Karpas-422 (cell line): Measurements from ENCODE around the gene DNAJB6. TPM values are rescaled to one million over a fixed set of nuclear protein-coding genes. Genes with fewer than 3 reads are reported as not detected.
A peak's percentile ranks its signal among the peaks of the same experiment; 100 is the strongest.

Experiments
- DNase-seq: peaks from one replicate; pipeline ENCODE4 v3.0.0-alpha.2; 2015
- H2AFZ ChIP-seq: fragments of 200-600 bp; sonication (generic); 2 replicates; pipeline ENCODE4 v1.6.1; 2014; ENCODE audit warnings: antibody characterized with exemption, low read length, mixed read lengths
- H3K27ac ChIP-seq: fragments of 200-600 bp; sonication (generic); 2 replicates; pipeline ENCODE4 v1.5.1; 2014; ENCODE audit warnings: mild to moderate bottlenecking, low read length, moderate library complexity
- H3K27me3 ChIP-seq: fragments of 200-600 bp; sonication (generic); 2 replicates; pipeline ENCODE4 v1.6.1; 2014; ENCODE audit warnings: low read length, mixed read lengths
- H3K36me3 ChIP-seq: fragments of 200-600 bp; sonication (generic); 2 replicates; pipeline ENCODE4 v1.6.1; 2014; ENCODE audit warnings: low read length, mixed read lengths; ENCODE audit not compliant: insufficient read depth
- H3K4me1 ChIP-seq: fragments of 200-600 bp; sonication (generic); 2 replicates; pipeline ENCODE4 v1.6.1; 2014; ENCODE audit warnings: mild to moderate bottlenecking, low read length, mixed read lengths
- H3K4me2 ChIP-seq: fragments of 200-600 bp; sonication (generic); 2 replicates; pipeline ENCODE4 v1.6.1; 2014; ENCODE audit warnings: low read length, low read depth, mild to moderate bottlenecking; ENCODE audit not compliant: poor library complexity, severe bottlenecking
- H3K4me3 ChIP-seq: fragments of 200-600 bp; sonication (generic); 2 replicates; pipeline ENCODE4 v1.5.1; 2014; ENCODE audit warnings: mild to moderate bottlenecking, antibody characterized with exemption, low read length, mixed read lengths
- H3K79me2 ChIP-seq: fragments of 200-600 bp; sonication (generic); 2 replicates; pipeline ENCODE4 v1.6.1; 2014; ENCODE audit warnings: mild to moderate bottlenecking, low read length, mixed read lengths
- H3K9ac ChIP-seq: fragments of 200-600 bp; sonication (generic); 2 replicates; pipeline ENCODE4 v1.6.0; 2014; ENCODE audit warnings: low read length
- H3K9me2 ChIP-seq: fragments of 200-600 bp; sonication (generic), shearing (Covaris generic); replicated peaks from 2 replicates; pipeline ENCODE4 v1.6.0; 2014; ENCODE audit warnings: mild to moderate bottlenecking, low read length, moderate library complexity; ENCODE audit not compliant: insufficient read depth
- H3K9me3 ChIP-seq: fragments of 300-700, 200-600 bp; sonication (generic); 2 replicates; pipeline ENCODE4 v1.6.1; 2014; ENCODE audit warnings: low read length, mixed read lengths
- H4K20me1 ChIP-seq: fragments of 200-600 bp; sonication (generic); 2 replicates; pipeline ENCODE4 v1.6.1; 2014; ENCODE audit warnings: mild to moderate bottlenecking, antibody characterized with exemption, low read length, low read depth; ENCODE audit not compliant: insufficient read depth
- total RNA-seq: library from RNA; depleted of rRNA; stranded (reverse); fragments of >200 nt; shearing (Covaris generic); gene quantifications from 2 replicates; pipeline ENCODE4 v1.2.3, GENCODE V29; 2014; ENCODE audit warnings: low replicate concordance

Gene DNAJB6
- total RNA-seq, 1 experiment from 2014 or later = 54.5 TPM

DNA sequence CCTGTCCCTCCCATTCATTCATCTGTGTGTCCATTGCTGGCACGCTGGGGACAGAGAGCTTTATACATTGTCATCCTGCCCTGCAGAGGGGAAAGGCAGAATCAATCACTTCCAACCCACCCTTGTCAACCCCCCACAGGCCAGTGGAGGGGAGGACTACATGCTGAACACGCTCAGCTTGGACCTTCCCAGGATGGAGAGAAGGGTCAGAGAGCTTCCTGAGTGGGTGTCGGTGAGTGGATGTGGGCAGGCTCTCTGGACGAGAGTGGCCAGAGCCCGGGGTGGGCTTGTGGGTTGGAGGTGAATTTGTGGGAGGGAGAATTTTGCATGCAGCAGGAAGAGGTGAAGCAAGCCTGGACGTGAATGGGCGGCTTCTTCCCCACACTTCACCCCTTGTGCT lies 93.9 kb downstream of the DNAJB6 start:
- Histone ChIP-seq H2AFZ (no peak overlapping the region), H3K36me3 (no peaks in the 10 kb centered on the region), H3K27me3 (no peaks in the 10 kb centered on the region), H3K27ac (no peak overlapping the region), H4K20me1 (no peaks in the 10 kb centered on the region), H3K4me3 (no peak overlapping the region), H3K9me2 (no peaks in the 10 kb centered on the region), H3K4me2 (no peak overlapping the region), H3K9me3 (no peaks in the 10 kb centered on the region), H3K4me1 (no peaks in the 10 kb centered on the region; the same call in 1 of the 2 replicates), H3K79me2 (no peaks in the 10 kb centered on the region), H3K9ac (no peak overlapping the region)
- DNase-seq = no peak

DNA sequence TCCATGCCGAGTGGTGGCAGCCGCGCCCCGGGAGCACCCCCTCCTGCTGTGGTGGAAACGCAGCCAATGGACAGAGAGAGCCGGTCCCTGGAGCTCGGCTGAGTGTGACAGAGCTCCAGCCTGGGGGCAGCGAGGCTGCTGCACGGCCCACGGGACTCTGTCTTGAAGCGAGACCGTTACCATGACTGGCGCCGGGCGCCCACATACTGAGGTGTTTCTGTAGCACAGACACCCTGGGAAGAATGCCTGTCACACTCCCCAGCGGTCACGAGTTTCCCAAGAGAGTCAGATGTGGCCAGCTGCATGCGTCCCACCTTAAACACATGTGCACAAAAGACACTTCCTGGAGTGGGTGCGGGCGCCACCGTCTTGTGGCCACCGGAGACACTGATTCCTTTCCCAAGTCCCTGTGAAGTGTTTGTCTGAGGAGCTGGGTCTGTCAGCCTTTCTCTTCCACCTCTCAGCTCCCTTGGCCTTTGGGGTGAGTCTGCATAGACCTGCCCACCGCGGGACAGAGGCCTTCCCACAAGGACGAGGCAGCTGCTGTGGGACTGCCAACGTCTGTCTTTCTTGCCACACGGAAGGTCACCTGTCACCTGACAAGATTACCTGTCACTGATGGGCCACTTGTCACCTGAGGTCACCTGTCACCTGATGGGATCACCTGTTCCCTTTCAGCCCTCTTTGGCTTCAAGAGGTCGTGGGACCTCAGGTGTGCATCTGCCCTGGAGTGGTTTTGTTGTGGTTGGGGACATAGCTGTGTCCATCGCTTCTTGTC lies 94.6 kb downstream of the DNAJB6 start:
- Histone ChIP-seq H3K4me3 (no peak overlapping the region), H3K79me2 (no peaks in the 10 kb centered on the region), H3K4me1 (no peaks in the 10 kb centered on the region; the same call in 1 of the 2 replicates), H3K36me3 (no peaks in the 10 kb centered on the region), H3K4me2 (no peak overlapping the region), H4K20me1 (no peaks in the 10 kb centered on the region), H3K9me2 (no peaks in the 10 kb centered on the region), H3K27me3 (no peaks in the 10 kb centered on the region), H3K9ac (no peak overlapping the region), H3K27ac (no peak overlapping the region), H3K9me3 (no peaks in the 10 kb centered on the region), H2AFZ (no peak overlapping the region)
- no peak for DNase-seq

DNA sequence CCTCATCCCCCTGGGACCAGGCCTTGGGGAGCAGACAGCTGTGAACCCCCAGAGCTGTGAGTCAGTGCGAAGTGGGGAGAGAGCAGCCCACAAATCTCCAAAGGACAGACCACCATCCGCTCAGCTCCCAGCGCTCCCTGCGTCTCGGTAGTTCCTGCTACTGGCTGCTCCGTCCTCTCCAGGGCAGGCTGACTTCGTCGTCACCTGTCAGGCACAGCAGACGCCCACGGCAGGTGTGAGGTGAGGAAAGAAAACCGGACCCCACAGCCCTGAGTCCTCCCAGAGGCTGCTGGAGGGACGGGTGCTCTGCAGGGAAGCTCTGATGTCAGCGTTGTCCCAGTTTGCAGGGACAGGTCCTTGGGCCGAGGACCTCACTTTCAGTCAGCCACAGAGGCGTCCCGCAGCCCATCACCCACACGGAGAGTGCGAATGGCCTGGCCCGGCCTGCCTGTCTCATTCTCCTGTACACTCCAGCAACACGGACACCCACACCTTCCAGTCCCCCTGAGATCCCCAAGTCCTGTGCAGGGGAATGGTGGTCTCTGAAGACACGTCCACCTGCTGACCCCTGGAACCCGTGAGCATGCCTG lies 95.2 kb downstream of the DNAJB6 start:
- no peaks in the 10 kb centered on the region for H3K9me3 ChIP-seq
- no peak overlapping the region for H3K9ac ChIP-seq
- no peak overlapping the region for H3K4me3 ChIP-seq
- no peak for DNase-seq
- H4K20me1 ChIP-seq = no peaks in the 10 kb centered on the region
- no peaks in the 10 kb centered on the region for H3K27me3 ChIP-seq
- H3K4me1 ChIP-seq = no peaks in the 10 kb centered on the region; the same call in 1 of the 2 replicates
- no peaks in the 10 kb centered on the region for H3K36me3 ChIP-seq
- H3K79me2 ChIP-seq = no peaks in the 10 kb centered on the region
- no peak overlapping the region for H3K4me2 ChIP-seq
- no peaks in the 10 kb centered on the region for H3K9me2 ChIP-seq
- no peak overlapping the region for H3K27ac ChIP-seq
- H2AFZ ChIP-seq = no peak overlapping the region

DNA sequence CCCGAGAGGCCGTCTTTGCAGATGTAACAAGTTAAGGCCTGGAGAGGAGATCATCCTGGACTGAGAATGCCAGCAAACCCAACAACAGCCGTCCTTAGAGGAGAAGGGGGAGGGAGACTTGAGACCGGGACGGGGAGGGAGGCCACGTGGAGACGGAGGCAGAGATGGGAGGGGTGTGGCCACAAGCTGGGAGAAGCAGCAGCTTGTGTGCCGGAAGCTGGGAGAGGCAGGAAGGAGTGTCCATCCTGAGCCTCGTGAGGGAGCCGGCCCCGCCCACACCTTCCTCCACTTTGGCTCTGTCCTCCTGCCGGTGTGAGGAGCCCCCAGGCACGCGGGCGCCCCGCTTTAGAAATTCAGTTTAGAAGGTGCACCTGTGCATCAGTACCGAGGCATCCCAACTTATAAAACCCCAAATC lies 95.7 kb downstream of the DNAJB6 start:
- H3K27me3 ChIP-seq = no peaks in the 10 kb centered on the region

DNA sequence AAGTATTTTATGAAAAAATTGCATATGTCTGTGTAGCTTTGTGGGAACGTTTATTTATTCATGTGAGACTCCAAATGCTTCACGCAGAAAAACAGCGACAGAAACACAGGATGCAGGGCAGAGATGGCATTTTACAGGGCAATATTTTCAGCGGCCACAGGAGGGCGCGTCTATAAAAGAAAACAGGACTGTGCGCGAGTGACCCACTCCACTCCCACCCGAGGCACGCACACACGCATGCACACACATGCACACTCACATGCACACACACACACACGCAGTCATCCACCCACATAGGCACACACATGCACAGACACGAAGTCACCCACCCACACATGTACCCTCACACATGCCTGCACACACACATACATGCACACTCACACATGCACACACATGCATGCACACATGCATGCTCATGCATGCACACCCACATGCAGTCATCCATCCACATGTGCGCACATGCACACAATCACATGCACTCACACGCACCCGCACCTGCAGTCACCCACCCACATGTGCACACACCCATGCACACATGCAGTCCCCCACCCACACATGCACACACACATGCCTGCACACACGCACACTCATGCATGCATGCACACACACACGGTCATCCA lies 96.3 kb downstream of the DNAJB6 start:
- H3K4me1 ChIP-seq = no peaks in the 10 kb centered on the region; the same call in 1 of the 2 replicates
- H3K27me3 ChIP-seq = no peaks in the 10 kb centered on the region
- no peaks in the 10 kb centered on the region for H3K36me3 ChIP-seq
- no peaks in the 10 kb centered on the region for H3K79me2 ChIP-seq
- no peaks in the 10 kb centered on the region for H3K9me2 ChIP-seq
- no peak overlapping the region for H3K27ac ChIP-seq
- H4K20me1 ChIP-seq = no peaks in the 10 kb centered on the region
- no peak overlapping the region for H3K4me3 ChIP-seq
- H2AFZ ChIP-seq = no peak overlapping the region
- DNase-seq = peak; percentile 69
- no peaks in the 10 kb centered on the region for H3K9me3 ChIP-seq
- H3K9ac ChIP-seq = no peak overlapping the region
- H3K4me2 ChIP-seq = no peak overlapping the region

More for the DNA sequence above, 95.7 kb downstream of the DNAJB6 start:
- Histone ChIP-seq H3K4me2 (no peak overlapping the region), H3K9me2 (no peaks in the 10 kb centered on the region), H3K27ac (no peak overlapping the region), H3K79me2 (no peaks in the 10 kb centered on the region), H3K9me3 (no peaks in the 10 kb centered on the region), H3K4me1 (no peaks in the 10 kb centered on the region; the same call in 1 of the 2 replicates), H2AFZ (no peak overlapping the region), H4K20me1 (no peaks in the 10 kb centered on the region), H3K4me3 (no peak overlapping the region), H3K36me3 (no peaks in the 10 kb centered on the region), H3K9ac (no peak overlapping the region)
- DNase-seq = no peak

DNA sequence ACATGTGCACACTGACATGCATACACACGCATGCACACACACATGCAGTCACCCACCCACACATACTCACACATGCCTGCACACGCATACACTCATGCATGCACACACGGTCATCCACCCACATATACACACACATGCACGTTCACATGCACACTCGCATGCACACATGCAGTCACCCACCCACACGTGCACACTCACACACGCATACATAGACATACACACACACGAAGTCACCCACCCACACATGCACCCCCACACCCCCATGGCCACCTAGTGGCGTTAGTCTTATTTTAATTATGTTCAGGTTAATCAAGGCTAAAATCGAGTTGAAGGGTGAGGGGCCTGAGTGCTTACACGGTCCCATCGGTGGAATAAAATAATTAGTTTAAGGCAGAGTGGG lies 96.8 kb downstream of the DNAJB6 start:
- Histone ChIP-seq H3K9me2 (no peaks in the 10 kb centered on the region), H3K4me1 (no peaks in the 10 kb centered on the region; the same call in 1 of the 2 replicates), H3K27ac (no peak overlapping the region), H3K36me3 (no peaks in the 10 kb centered on the region), H3K79me2 (no peaks in the 10 kb centered on the region), H2AFZ (no peak overlapping the region), H4K20me1 (no peaks in the 10 kb centered on the region), H3K4me3 (no peak overlapping the region), H3K9me3 (no peaks in the 10 kb centered on the region), H3K9ac (no peak overlapping the region), H3K27me3 (no peaks in the 10 kb centered on the region), H3K4me2 (no peak overlapping the region)
- no peak for DNase-seq

DNA sequence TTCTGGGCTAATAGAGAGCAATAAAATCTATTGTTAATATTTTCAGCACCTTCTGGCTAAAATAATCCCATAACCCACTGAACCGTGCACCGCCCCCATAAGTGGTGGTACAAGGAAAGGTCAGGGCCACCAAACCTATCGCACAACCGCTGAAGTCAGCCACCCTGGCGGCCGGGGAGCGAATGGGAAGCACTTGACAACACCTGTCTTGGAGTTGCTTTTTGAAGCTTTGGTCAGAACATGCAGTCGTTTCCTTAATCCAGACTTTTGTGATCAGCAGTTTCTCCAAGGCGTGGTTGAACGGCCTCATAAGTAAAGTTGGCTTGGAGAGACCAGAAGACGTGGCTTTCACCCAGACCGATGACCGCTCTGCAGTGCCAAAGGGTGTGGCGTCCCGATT lies 97.4 kb downstream of the DNAJB6 start:
- Histone ChIP-seq H4K20me1 (no peaks in the 10 kb centered on the region), H3K79me2 (no peaks in the 10 kb centered on the region), H3K4me1 (no peaks in the 10 kb centered on the region; the same call in 1 of the 2 replicates), H3K9me2 (no peaks in the 10 kb centered on the region), H3K36me3 (no peaks in the 10 kb centered on the region), H3K27ac (no peak overlapping the region), H3K4me3 (no peak overlapping the region), H3K9ac (no peak overlapping the region), H3K27me3 (no peaks in the 10 kb centered on the region), H3K4me2 (no peak overlapping the region), H3K9me3 (no peaks in the 10 kb centered on the region), H2AFZ (no peak overlapping the region)
- no peak for DNase-seq

DNA sequence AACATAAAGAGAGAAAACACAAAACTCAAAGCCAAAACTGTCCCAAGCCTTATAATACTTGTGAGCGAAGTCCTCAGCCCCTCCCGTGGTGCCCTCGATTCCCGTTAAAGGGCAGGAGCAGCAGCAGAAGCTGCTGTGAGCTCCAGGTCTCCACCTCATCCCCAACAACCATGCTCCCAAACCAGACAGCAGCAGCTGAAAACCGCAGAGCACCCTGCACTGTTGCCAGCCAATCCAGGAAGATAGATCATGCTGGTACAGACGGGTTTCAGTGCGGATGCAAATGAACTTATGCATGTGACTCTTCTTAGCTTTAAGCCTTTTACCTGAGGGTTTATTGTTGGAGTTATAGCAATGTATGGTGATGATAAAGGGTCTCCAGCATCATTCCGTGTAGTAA lies 97.9 kb downstream of the DNAJB6 start:
- Histone ChIP-seq H3K9me3 (no peaks in the 10 kb centered on the region), H3K27ac (no peak overlapping the region)

More for the DNA sequence above, 97.9 kb downstream of the DNAJB6 start:
- H3K27me3 ChIP-seq = no peaks in the 10 kb centered on the region
- H2AFZ ChIP-seq = no peak overlapping the region
- H3K4me3 ChIP-seq = no peak overlapping the region
- no peaks in the 10 kb centered on the region for H3K9me2 ChIP-seq
- H3K9ac ChIP-seq = no peak overlapping the region
- no peaks in the 10 kb centered on the region for H3K36me3 ChIP-seq
- DNase-seq = no peak
- no peak overlapping the region for H3K4me2 ChIP-seq
- no peaks in the 10 kb centered on the region for H4K20me1 ChIP-seq
- H3K79me2 ChIP-seq = no peaks in the 10 kb centered on the region
- no peaks in the 10 kb centered on the region; the same call in 1 of the 2 replicates for H3K4me1 ChIP-seq
